ENCODE results near the gene MTHFD2L.

DNA sequence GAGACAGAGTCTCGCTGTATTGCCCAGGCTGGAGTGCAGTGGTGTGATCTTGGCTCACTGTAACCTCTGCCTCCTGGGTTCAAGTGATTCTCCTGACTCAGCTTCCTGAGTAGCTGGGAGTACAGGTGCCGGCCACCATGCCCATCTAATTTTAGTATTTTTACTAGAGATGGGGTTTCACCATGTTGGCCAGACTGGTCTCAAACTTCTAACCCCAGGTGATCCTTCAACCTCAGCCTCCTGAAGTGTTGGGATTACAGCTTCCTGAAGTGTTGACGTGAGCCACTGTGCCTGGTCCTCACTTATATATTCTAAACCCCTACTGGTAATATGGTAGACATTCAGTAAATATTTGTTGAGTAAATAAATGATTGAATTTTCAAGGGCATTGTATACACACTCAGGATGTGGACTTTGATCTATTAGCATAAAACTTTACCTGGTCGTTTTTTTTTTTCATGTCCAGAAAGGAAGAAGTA is 33.0 kb downstream of the MTHFD2L start:
- TF ChIP-seq, protein P1, sequence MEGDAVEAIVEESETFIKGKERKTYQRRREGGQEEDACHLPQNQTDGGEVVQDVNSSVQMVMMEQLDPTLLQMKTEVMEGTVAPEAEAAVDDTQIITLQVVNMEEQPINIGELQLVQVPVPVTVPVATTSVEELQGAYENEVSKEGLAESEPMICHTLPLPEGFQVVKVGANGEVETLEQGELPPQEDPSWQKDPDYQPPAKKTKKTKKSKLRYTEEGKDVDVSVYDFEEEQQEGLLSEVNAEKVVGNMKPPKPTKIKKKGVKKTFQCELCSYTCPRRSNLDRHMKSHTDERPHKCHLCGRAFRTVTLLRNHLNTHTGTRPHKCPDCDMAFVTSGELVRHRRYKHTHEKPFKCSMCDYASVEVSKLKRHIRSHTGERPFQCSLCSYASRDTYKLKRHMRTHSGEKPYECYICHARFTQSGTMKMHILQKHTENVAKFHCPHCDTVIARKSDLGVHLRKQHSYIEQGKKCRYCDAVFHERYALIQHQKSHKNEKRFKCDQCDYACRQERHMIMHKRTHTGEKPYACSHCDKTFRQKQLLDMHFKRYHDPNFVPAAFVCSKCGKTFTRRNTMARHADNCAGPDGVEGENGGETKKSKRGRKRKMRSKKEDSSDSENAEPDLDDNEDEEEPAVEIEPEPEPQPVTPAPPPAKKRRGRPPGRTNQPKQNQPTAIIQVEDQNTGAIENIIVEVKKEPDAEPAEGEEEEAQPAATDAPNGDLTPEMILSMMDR (conservative IDR thresholded peaks at IDR 0.05; ENCODE audit: low read depth, low read length): no peak
- TF ChIP-seq EZH2 (IDR thresholded peaks at IDR 0.05; ENCODE audit: low read length, unreplicated experiment): no peak

Measured in PC-3 (cell line).